ENCODE data around the gene MT1M. TPM values are rescaled to one million over a fixed set of nuclear protein-coding genes. Genes with fewer than 3 reads are reported as not detected.

The MT1M gene
- total and polyA plus RNA-seq, 2 of the 8 experiments (the other 6 are each of a cell fraction or from before 2014, with no cell fraction given), result 2.1 TPM; not detected in 1

DNA sequence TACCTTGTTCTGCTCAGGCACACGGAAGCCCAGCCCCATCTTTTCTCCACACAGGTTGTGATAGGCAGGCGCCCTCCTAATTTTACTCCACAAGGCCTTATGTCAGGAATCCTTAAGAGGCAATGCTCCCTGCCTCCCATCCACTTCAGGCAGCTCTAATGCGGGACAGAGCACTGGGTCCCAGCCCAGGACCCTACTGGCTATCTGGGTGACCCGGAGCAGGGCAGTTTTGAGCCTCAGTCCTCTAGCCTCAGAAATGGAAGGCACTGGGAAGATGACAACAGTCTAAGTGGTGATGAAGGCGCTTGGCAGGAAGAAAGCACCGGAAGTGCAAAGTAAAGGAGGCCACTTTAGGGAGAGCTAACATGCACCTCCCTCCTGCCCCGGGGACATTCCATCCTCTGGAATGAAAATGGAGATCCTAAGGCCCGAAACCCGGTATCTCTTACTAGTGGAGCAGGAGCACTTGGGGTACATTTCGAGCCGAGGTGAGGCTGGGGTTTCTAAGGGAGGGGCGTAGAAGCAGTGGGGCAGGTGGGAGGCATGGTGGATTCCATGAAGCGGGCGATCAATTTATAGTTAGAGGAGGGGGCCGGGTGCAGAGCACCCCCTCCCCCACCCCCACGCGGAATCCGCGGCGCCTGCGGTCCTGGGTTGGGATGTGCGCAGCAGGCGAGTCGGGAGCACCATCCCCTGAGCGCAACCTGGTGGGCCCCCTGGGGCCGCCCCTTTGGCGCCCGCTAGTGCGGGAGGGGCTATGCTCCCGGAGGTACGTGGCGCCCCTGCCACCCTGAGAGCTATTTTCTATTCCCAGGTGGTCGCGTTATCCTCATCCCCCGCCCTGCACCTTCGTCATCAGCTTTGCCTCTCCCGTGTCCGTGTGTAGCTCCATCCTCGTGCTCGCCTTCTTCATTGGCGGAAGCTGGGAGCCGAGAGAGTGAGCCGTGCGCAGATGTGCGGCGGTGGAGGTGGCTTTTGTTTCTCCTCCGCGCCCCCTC is 30.2 kb downstream of the MT1M start (continued):
- TF ChIP-seq HDAC2 (IDR thresholded peaks at IDR 0.05; ENCODE audit: borderline replicate concordance in 1 of 2, low read depth in 2 of 2, low read length in 2 of 2), result no peak
- TF ChIP-seq TEAD4 (IDR thresholded peaks at IDR 0.05; ENCODE audit: low read depth, low read length), result no peak
- peak; percentile 84 for TF ChIP-seq KDM4A (IDR thresholded peaks at IDR 0.05; ENCODE audit: low read depth, low read length, severe bottlenecking)
- TF ChIP-seq GTF2F1 (IDR thresholded peaks at IDR 0.05; ENCODE audit: borderline replicate concordance, low read depth, low read length), result no peak
- TF ChIP-seq HDAC6 (IDR thresholded peaks at IDR 0.05; ENCODE audit: low read depth, low read length), result no peak
- no peak for TF ChIP-seq BRCA1 (IDR thresholded peaks at IDR 0.05; ENCODE audit: low read depth, low read length)
- TF ChIP-seq SP1 (IDR thresholded peaks at IDR 0.05; ENCODE audit: low read depth, low read length), result no peak
- TF ChIP-seq ZNF274 (IDR thresholded peaks at IDR 0.05; ENCODE audit: borderline replicate concordance, extremely low read depth, low read length), result no peak
- peak; percentile 35 for TF ChIP-seq RNF2 (IDR thresholded peaks at IDR 0.05; ENCODE audit: borderline replicate concordance, low read depth, low read length, missing control alignments, poor library complexity, severe bottlenecking)
- TF ChIP-seq FOSL1 (IDR thresholded peaks at IDR 0.05; ENCODE audit: insufficient read depth, low read depth, low read length), result no peak
- no peak for TF ChIP-seq CHD1 (IDR thresholded peaks at IDR 0.05; ENCODE audit: low read depth, low read length)
- TF ChIP-seq MAFK (IDR thresholded peaks at IDR 0.05; ENCODE audit: low read depth, low read length), result no peak
- no peak for TF ChIP-seq EGR1 (IDR thresholded peaks at IDR 0.05; ENCODE audit: borderline replicate concordance, low read depth, low read length)
- TF ChIP-seq, protein P1, sequence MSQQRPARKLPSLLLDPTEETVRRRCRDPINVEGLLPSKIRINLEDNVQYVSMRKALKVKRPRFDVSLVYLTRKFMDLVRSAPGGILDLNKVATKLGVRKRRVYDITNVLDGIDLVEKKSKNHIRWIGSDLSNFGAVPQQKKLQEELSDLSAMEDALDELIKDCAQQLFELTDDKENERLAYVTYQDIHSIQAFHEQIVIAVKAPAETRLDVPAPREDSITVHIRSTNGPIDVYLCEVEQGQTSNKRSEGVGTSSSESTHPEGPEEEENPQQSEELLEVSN (IDR thresholded peaks at IDR 0.05), result 0 out of 2 replicates have a peak, but pooled peaks have one; percentile 11

All from H1 (cell line).